GM19043 (cell line): Measurements from ENCODE around the gene FGD3.
A peak's percentile ranks its signal among the peaks of the same experiment; 100 is the strongest.

Experiments
- ATAC-seq: cut with Tn5 transposase; IDR thresholded peaks from one replicate; pipeline ENCODE4 v1.9.1; 2021; ENCODE audit warnings: low read depth; ENCODE audit not compliant: unreplicated experiment

FGD3 gene

GRCh38 chr9:93048566-93049448 lies 101.5 kb downstream of the FGD3 start:
- no peak for ATAC-seq

GRCh38 chr9:93049491-93049890 lies 102.2 kb downstream of the FGD3 start:
- ATAC-seq, result no peak

- ATAC-seq, result no peak
These were observed 102.9 kb downstream of the FGD3 start for GRCh38 chr9:93050231-93050630.

- no peak for ATAC-seq
These were observed 104.4 kb downstream of the FGD3 start for GRCh38 chr9:93051680-93052089.

GRCh38 chr9:93052791-93053540 lies 105.6 kb downstream of the FGD3 start:
- no peak for ATAC-seq

GRCh38 chr9:93053781-93054331 lies 106.5 kb downstream of the FGD3 start:
- ATAC-seq, result no peak

- ATAC-seq, result no peak
These were observed 107.7 kb downstream of the FGD3 start for GRCh38 chr9:93054758-93055704.

GRCh38 chr9:93057042-93057702 lies 109.8 kb downstream of the FGD3 start:
- no peak for ATAC-seq

GRCh38 chr9:93057703-93058354 lies 110.5 kb downstream of the FGD3 start:
- ATAC-seq, result peak; percentile 9

GRCh38 chr9:93058355-93059010 lies 111.2 kb downstream of the FGD3 start, which contains the start of gene SUSD3:
SUSD3 (plus strand) TSS chr9:93058701; CDS start chr9:93058743, 42 bp downstream.
- peak; percentile 43 for ATAC-seq

GRCh38 chr9:93059011-93059714 lies 111.8 kb downstream of the FGD3 start:
- peak; percentile 1 for ATAC-seq

- ATAC-seq, result no peak
These were observed 112.6 kb downstream of the FGD3 start for GRCh38 chr9:93059715-93060578.

GRCh38 chr9:93060746-93061259 lies 113.5 kb downstream of the FGD3 start:
- no peak for ATAC-seq

- ATAC-seq, result no peak
These were observed 114.0 kb downstream of the FGD3 start for GRCh38 chr9:93061260-93061751.

- ATAC-seq, result peak; percentile 29
These were observed 114.8 kb downstream of the FGD3 start for GRCh38 chr9:93061791-93062763.
